A673 (cell line): ENCODE data around the gene EFCAB11. TPM values are rescaled to one million over a fixed set of nuclear protein-coding genes. Genes with fewer than 3 reads are reported as not detected.

ENCODE experiments used
- BruUV-seq: library from RNA; stranded (reverse); fragments of 400-500 nt; replicated peaks from 2 replicates; lab custom pipeline; 2021; lab: Mats Ljungman, UMichigan
- CTCF ChIA-PET: fragments of 300-600 bp; sonication (Branson Sonifier 250); formaldehyde crosslinking; loops from one replicate; lab custom pipeline; 2022; ENCODE audit warnings: antibody characterized with exemption; lab: Charles Lee
- POLR2A ChIA-PET: fragments of 300-600 bp; sonication (Branson Sonifier 250); formaldehyde crosslinking; loops from one replicate; lab custom pipeline; 2022; ENCODE audit warnings: antibody characterized with exemption; ENCODE audit not compliant: low non-redundant PET; lab: Charles Lee
- DNase-seq: peaks from one replicate; pipeline ENCODE4 v3.0.0-alpha.2; 2015; ENCODE audit warnings: low spot score
- H3K27ac ChIP-seq: fragments of 200-600 bp; sonication (generic); 2 replicates; pipeline ENCODE4 v1.5.1; 2016; ENCODE audit warnings: mixed run types, low read depth, mild to moderate bottlenecking, mixed read lengths, antibody characterized with exemption, low read length; ENCODE audit not compliant: poor library complexity, severe bottlenecking
- H3K27me3 ChIP-seq: fragments of 200-600 bp; sonication (generic); replicated peaks from 2 replicates; pipeline ENCODE4 v1.6.1; 2017; ENCODE audit warnings: mixed run types, low read depth, mild to moderate bottlenecking, mixed read lengths, antibody characterized with exemption, low read length; ENCODE audit not compliant: insufficient read depth, poor library complexity
- H3K36me3 ChIP-seq: fragments of 200-600 bp; sonication (generic); 2 replicates; pipeline ENCODE4 v1.6.1; 2016; ENCODE audit warnings: mixed run types, mild to moderate bottlenecking, mixed read lengths, antibody characterized with exemption, low read length; ENCODE audit not compliant: insufficient read depth, poor library complexity, severe bottlenecking
- H3K4me1 ChIP-seq: fragments of 200-600 bp; sonication (generic); 2 replicates; pipeline ENCODE4 v1.6.1; 2017; ENCODE audit warnings: mixed run types, mild to moderate bottlenecking, mixed read lengths, antibody characterized with exemption, low read length; ENCODE audit not compliant: insufficient read depth, poor library complexity, severe bottlenecking
- H3K4me3 ChIP-seq: fragments of 200-600 bp; sonication (generic); 2 replicates; pipeline ENCODE4 v1.5.1; 2016; ENCODE audit warnings: low read depth, mixed run types, mild to moderate bottlenecking, mixed read lengths, low read length; ENCODE audit not compliant: poor library complexity, severe bottlenecking
- H3K9me3 ChIP-seq: fragments of 200-600 bp; sonication (generic); 2 replicates; pipeline ENCODE4 v1.6.1; 2016; ENCODE audit warnings: mixed run types, low read depth, mild to moderate bottlenecking, mixed read lengths, antibody characterized with exemption, low read length; ENCODE audit not compliant: poor library complexity, severe bottlenecking
- CTCF ChIP-seq: fragments of 300-800, 200-600 bp; sonication (generic); conservative IDR thresholded peaks from 2 replicates; pipeline ENCODE4 v1.5.1; 2017; ENCODE audit warnings: low read depth, mild to moderate bottlenecking, antibody characterized with exemption, low read length, moderate library complexity, mixed read lengths
- EZH2 ChIP-seq: fragments of 200-600 bp; sonication (generic); IDR thresholded peaks from 2 replicates; pipeline ENCODE4 v1.6.1; 2017; ENCODE audit warnings: borderline replicate concordance, low read depth, mild to moderate bottlenecking, mixed read lengths, antibody characterized with exemption, low read length; ENCODE audit not compliant: poor library complexity, severe bottlenecking
- intact Hi-C: fragments of 100-400 bp; cut with micrococcal nuclease; formaldehyde crosslinking; loops from one replicate; pipeline ENCODE4 v1.10.0; 2022; ENCODE audit not compliant: unreplicated experiment
- total RNA-seq: library from RNA; stranded (reverse); gene quantifications from 2 replicates; pipeline ENCODE4 v1.2.3, GENCODE V29; 2021

EFCAB11 gene
- total RNA-seq, 1 experiment from 2014 or later: 8.4 TPM

GRCh38 chr14:89748004-89748403, 206.5 kb downstream of the EFCAB11 start:
- ChIA-PET CTCF (no interaction called here), POLR2A (no interaction called here)
- no peaks in the 10 kb centered on the region for H3K27me3 ChIP-seq
- no peaks in the 10 kb centered on the region for H3K36me3 ChIP-seq
- no TSS peak for BruUV-seq
- no peak overlapping the region for H3K27ac ChIP-seq
- no peaks in the 10 kb centered on the region for H3K9me3 ChIP-seq
- TF ChIP-seq CTCF (no peak), EZH2 (no peak)
- H3K4me1 ChIP-seq: no peaks in the 10 kb centered on the region
- H3K4me3 ChIP-seq: no peak overlapping the region
- DNase-seq: no peak
- intact Hi-C loops: no loop called here

GRCh38 chr14:89747126-89747525, 207.4 kb downstream of the EFCAB11 start:
- H3K4me3 ChIP-seq: no peak overlapping the region
- POLR2A ChIA-PET: no interaction called here
- intact Hi-C loops: no loop called here
- no peaks in the 10 kb centered on the region for H3K36me3 ChIP-seq
- TF ChIP-seq CTCF: no peak
- no peak for TF ChIP-seq EZH2
- H3K27me3 ChIP-seq: no peaks in the 10 kb centered on the region
- DNase-seq: no peak
- BruUV-seq: no TSS peak
- no peaks in the 10 kb centered on the region for H3K9me3 ChIP-seq
- H3K27ac ChIP-seq: no peak overlapping the region
- CTCF ChIA-PET: no interaction called here
- no peaks in the 10 kb centered on the region for H3K4me1 ChIP-seq

- Histone ChIP-seq H3K27me3 (no peaks in the 10 kb centered on the region), H3K36me3 (no peaks in the 10 kb centered on the region), H3K27ac (no peak overlapping the region), H3K9me3 (no peaks in the 10 kb centered on the region), H3K4me1 (no peaks in the 10 kb centered on the region), H3K4me3 (no peak overlapping the region)
- BruUV-seq: no TSS peak
- ChIA-PET POLR2A (no interaction called here), CTCF (no interaction called here)
- no peak for TF ChIP-seq EZH2
- no peak for TF ChIP-seq CTCF
- no peak for DNase-seq
- intact Hi-C loops: no loop called here
These were observed 207.9 kb downstream of the EFCAB11 start for GRCh38 chr14:89746654-89747053.
